Activated CD8-positive, alpha-beta T cell treated with anti-CD3 and anti-CD28 coated beads for 36 hours (primary cell): ENCODE results near the gene ANKLE1. TPM values are rescaled to one million over a fixed set of nuclear protein-coding genes. Genes with fewer than 3 reads are reported as not detected.
A peak's percentile ranks its signal among the peaks of the same experiment; 100 is the strongest.

Source experiments
- ATAC-seq: fragments of 200-7000 bp; cut with Tn5 transposase; one replicate; pipeline ENCODE4 v1.10.0; 2021; ENCODE audit warnings: mild to moderate bottlenecking, moderate library complexity
- CTCF ChIA-PET: fragments of 350-600 bp; sonication (Branson Sonifier 250); formaldehyde crosslinking; loops from one replicate; lab custom pipeline; 2021; ENCODE audit warnings: antibody characterized with exemption; lab: Charles Lee
- POLR2A ChIA-PET: fragments of 350-600 bp; sonication (Branson Sonifier 250); formaldehyde crosslinking; loops from one replicate; lab custom pipeline; 2021; ENCODE audit warnings: antibody characterized with exemption; lab: Charles Lee
- DNase-seq: peaks from one replicate; pipeline ENCODE4 v3.0.0-alpha.2; 2020
- H3K27ac Mint-ChIP-seq: one replicate; pipeline ENCODE4 v1.8.0; 2021; ENCODE audit warnings: mild to moderate bottlenecking, mixed read lengths
- H3K27me3 Mint-ChIP-seq: one replicate; pipeline ENCODE4 v1.8.0; 2021; ENCODE audit warnings: mixed read lengths
- H3K36me3 Mint-ChIP-seq: one replicate; pipeline ENCODE4 v1.8.0; 2021; ENCODE audit warnings: low read depth, mixed read lengths
- H3K4me1 Mint-ChIP-seq: one replicate; pipeline ENCODE4 v1.8.0; 2021; ENCODE audit warnings: low read depth, mixed read lengths
- H3K4me3 Mint-ChIP-seq: one replicate; pipeline ENCODE4 v1.8.0; 2021; ENCODE audit warnings: mild to moderate bottlenecking, moderate library complexity, mixed read lengths
- H3K9me3 Mint-ChIP-seq: one replicate; pipeline ENCODE4 v1.8.0; 2021; ENCODE audit warnings: mixed read lengths
- CTCF ChIP-seq: fragments of 200-600 bp; IDR thresholded peaks from one replicate; pipeline ENCODE4 v1.8.0; 2022; ENCODE audit warnings: antibody characterized with exemption, mild to moderate bottlenecking
- intact Hi-C: fragments of 100-400 bp; cut with micrococcal nuclease; formaldehyde crosslinking; loops from one replicate; pipeline ENCODE4 v1.10.0; 2022
- total RNA-seq, 2 experiments: library from RNA; stranded (reverse); gene quantifications; one replicate each; pipeline ENCODE4 v1.2.3, GENCODE V29; 2021

ANKLE1 gene
- total RNA-seq, 2 experiments from 2014 or later = 15.9 to 18.4 TPM

- POLR2A ChIA-PET = interaction anchor here (0.6 to 3.1 kb wide), 7 partner anchors 9 to 694 kb away, joined by 3 to 17 read pairs (median 5); partner anchors contain the start of genes OCEL1 and USE1
- peak; percentile 80 for DNase-seq
- Mint-ChIP-seq H3K27me3 (no peaks in the 10 kb centered on the region), H3K4me3 (peak overlapping the region; percentile 81), H3K36me3 (peaks cover 10% of the 10 kb centered on the region), H3K27ac (peak overlapping the region; percentile 72), H3K4me1 (peaks cover 5% of the 10 kb centered on the region), H3K9me3 (no peaks in the 10 kb centered on the region)
- CTCF ChIA-PET = interaction anchor here (0.7 to 2.7 kb wide), 17 partner anchors 8 to 616 kb away, joined by 3 to 18 read pairs (median 5); partner anchors contain the start of genes BABAM1, OCEL1, USE1 and USHBP1
- TF ChIP-seq CTCF = peak; percentile 56
- intact Hi-C loops = no loop called here
- peak; percentile 85 for ATAC-seq
Measured at GRCh38 chr19:17235300-17235970, 46.3 kb upstream of the ANKLE1 start.

- intact Hi-C loops = no loop called here
- ChIA-PET CTCF (interaction anchor here (0.7 to 2.7 kb wide), 16 partner anchors 8 to 615 kb away, joined by 3 to 18 read pairs (median 5); partner anchors contain the start of genes BABAM1, OCEL1, USE1 and USHBP1), POLR2A (interaction anchor here (0.7 to 3.1 kb wide), 6 partner anchors 8 to 53 kb away, joined by 4 to 17 read pairs (median 4); partner anchors contain the start of genes OCEL1 and USE1)
- Mint-ChIP-seq H3K9me3 (no peaks in the 10 kb centered on the region), H3K27me3 (no peaks in the 10 kb centered on the region), H3K4me3 (peak overlapping the region; percentile 81), H3K36me3 (peaks cover 8% of the 10 kb centered on the region), H3K27ac (no peak overlapping the region), H3K4me1 (peaks cover 5% of the 10 kb centered on the region)
- ATAC-seq (peak; percentile 11), DNase-seq (no peak)
- TF ChIP-seq CTCF = no peak
Measured at GRCh38 chr19:17235971-17236777, 45.5 kb upstream of the ANKLE1 start.

GRCh38 chr19:17236811-17237543, 44.7 kb upstream of the ANKLE1 start:
- POLR2A ChIA-PET = interaction anchor here (1.2 to 3.1 kb wide), 3 partner anchors 10 to 46 kb away, joined by 4 to 17 read pairs (median 11); partner anchors contain the start of genes OCEL1 and USE1

More at GRCh38 chr19:17236811-17237543, 44.7 kb upstream of the ANKLE1 start:
- Mint-ChIP-seq H3K27me3 (no peaks in the 10 kb centered on the region), H3K4me3 (peak overlapping the region; percentile 81), H3K27ac (no peak overlapping the region), H3K36me3 (peaks cover 5% of the 10 kb centered on the region), H3K9me3 (no peaks in the 10 kb centered on the region), H3K4me1 (peaks cover 5% of the 10 kb centered on the region)
- ATAC-seq (no peak), DNase-seq (no peak)
- CTCF ChIA-PET = interaction anchor here (0.7 to 2.7 kb wide), 2 partner anchors 11 to 23 kb away, joined by 3 to 12 read pairs; partner anchors contain the start of gene OCEL1
- TF ChIP-seq CTCF = no peak
- intact Hi-C loops = no loop called here
